RWPE2 (cell line): ENCODE results near the gene ARL4C.

ENCODE experiments used
- ATAC-seq: fragments of 200-7000 bp; cut with Tn5 transposase; 3 replicates; pipeline ENCODE4 v1.9.1; 2021; ENCODE audit warnings: low read depth
- DNase-seq: peaks from one replicate; pipeline ENCODE4 v3.0.0-alpha.2; 2020; ENCODE audit warnings: low spot score
- H3K27ac ChIP-seq: fragments of 450-650 bp; 2 replicates; pipeline ENCODE4 v1.5.1; 2017; ENCODE audit warnings: mild to moderate bottlenecking; ENCODE audit not compliant: poor library complexity, severe bottlenecking
- H3K27me3 ChIP-seq: fragments of 250-450 bp; sonication (Bioruptor Pico); 2 replicates; pipeline ENCODE4 v1.5.1; 2021; ENCODE audit warnings: mild to moderate bottlenecking, moderate library complexity; ENCODE audit not compliant: insufficient read depth, poor library complexity, severe bottlenecking
- H3K36me3 ChIP-seq: fragments of 250-450 bp; sonication (Bioruptor Pico); 2 replicates; pipeline ENCODE4 v1.5.1; 2020; ENCODE audit warnings: low read depth, mild to moderate bottlenecking, moderate library complexity
- H3K4me1 ChIP-seq: fragments of 250-450 bp; sonication (Bioruptor Pico); 2 replicates; pipeline ENCODE4 v1.5.1; 2021; ENCODE audit warnings: mild to moderate bottlenecking, moderate library complexity; ENCODE audit not compliant: insufficient read depth, poor library complexity, severe bottlenecking
- H3K4me3 ChIP-seq: fragments of 250-450 bp; sonication (Bioruptor Pico); 2 replicates; pipeline ENCODE4 v1.5.1; 2021; ENCODE audit warnings: mild to moderate bottlenecking, moderate library complexity; ENCODE audit not compliant: severe bottlenecking
- H3K9me3 ChIP-seq: fragments of 250-450 bp; sonication (Bioruptor Pico); 2 replicates; pipeline ENCODE4 v1.5.1; 2021; ENCODE audit warnings: mild to moderate bottlenecking, moderate library complexity; ENCODE audit not compliant: severe bottlenecking
- TF ChIP-seq, protein P1 (sequence below): fragments of 450-650 bp; IDR thresholded peaks from one replicate; pipeline ENCODE4 v1.5.1; 2017; ENCODE audit warnings: mild to moderate bottlenecking, moderate library complexity; ENCODE audit not compliant: poor library complexity, severe bottlenecking

The ARL4C gene

GRCh38 chr2:234514099-234514498, 17.2 kb upstream of the ARL4C start:
- DNase-seq (no peak), ATAC-seq (no peak)
- no peak overlapping the region for H3K4me3 ChIP-seq
- H3K4me1 ChIP-seq = no peaks in the 10 kb centered on the region
- no peaks in the 10 kb centered on the region for H3K9me3 ChIP-seq
- TF ChIP-seq, protein P1, sequence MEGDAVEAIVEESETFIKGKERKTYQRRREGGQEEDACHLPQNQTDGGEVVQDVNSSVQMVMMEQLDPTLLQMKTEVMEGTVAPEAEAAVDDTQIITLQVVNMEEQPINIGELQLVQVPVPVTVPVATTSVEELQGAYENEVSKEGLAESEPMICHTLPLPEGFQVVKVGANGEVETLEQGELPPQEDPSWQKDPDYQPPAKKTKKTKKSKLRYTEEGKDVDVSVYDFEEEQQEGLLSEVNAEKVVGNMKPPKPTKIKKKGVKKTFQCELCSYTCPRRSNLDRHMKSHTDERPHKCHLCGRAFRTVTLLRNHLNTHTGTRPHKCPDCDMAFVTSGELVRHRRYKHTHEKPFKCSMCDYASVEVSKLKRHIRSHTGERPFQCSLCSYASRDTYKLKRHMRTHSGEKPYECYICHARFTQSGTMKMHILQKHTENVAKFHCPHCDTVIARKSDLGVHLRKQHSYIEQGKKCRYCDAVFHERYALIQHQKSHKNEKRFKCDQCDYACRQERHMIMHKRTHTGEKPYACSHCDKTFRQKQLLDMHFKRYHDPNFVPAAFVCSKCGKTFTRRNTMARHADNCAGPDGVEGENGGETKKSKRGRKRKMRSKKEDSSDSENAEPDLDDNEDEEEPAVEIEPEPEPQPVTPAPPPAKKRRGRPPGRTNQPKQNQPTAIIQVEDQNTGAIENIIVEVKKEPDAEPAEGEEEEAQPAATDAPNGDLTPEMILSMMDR = no peak
- H3K36me3 ChIP-seq = no peaks in the 10 kb centered on the region
- H3K27ac ChIP-seq = no peak overlapping the region
- no peaks in the 10 kb centered on the region for H3K27me3 ChIP-seq

GRCh38 chr2:234512884-234513669, 16.2 kb upstream of the ARL4C start:
- ATAC-seq = no peak
- TF ChIP-seq, protein P1 = no peak
- H3K27ac ChIP-seq = no peak overlapping the region
- no peaks in the 10 kb centered on the region for H3K9me3 ChIP-seq
- no peak overlapping the region for H3K4me3 ChIP-seq
- H3K36me3 ChIP-seq = no peaks in the 10 kb centered on the region
- no peaks in the 10 kb centered on the region for H3K4me1 ChIP-seq
- H3K27me3 ChIP-seq = no peaks in the 10 kb centered on the region
- DNase-seq = no peak

GRCh38 chr2:234502919-234503285, 6.0 kb upstream of the ARL4C start:
- Histone ChIP-seq H3K4me3 (no peak overlapping the region), H3K36me3 (no peaks in the 10 kb centered on the region), H3K9me3 (no peaks in the 10 kb centered on the region), H3K27ac (peak overlapping the region; percentile 3), H3K4me1 (peaks cover 11% of the 10 kb centered on the region), H3K27me3 (no peaks in the 10 kb centered on the region)
- DNase-seq (no peak), ATAC-seq (peak; percentile 52; the same call in 2 of the 3 replicates)
- TF ChIP-seq, protein P1 = no peak

- Histone ChIP-seq H3K36me3 (no peaks in the 10 kb centered on the region), H3K9me3 (no peaks in the 10 kb centered on the region), H3K27ac (peak overlapping the region; percentile 3), H3K27me3 (no peaks in the 10 kb centered on the region), H3K4me1 (peaks cover 11% of the 10 kb centered on the region), H3K4me3 (no peak overlapping the region)
- DNase-seq (no peak), ATAC-seq (peak; percentile 93)
- TF ChIP-seq, protein P1 = no peak
These were observed 5.5 kb upstream of the ARL4C start for GRCh38 chr2:234502285-234502918.
